ENCODE results near the gene WBP2NL.
"Not testable (repeated sequence)": the region's sequence is repeated elsewhere in the genome, so short reads cannot be mapped to it uniquely, and the experiment has no call there.

Gene WBP2NL

GRCh38 chr22:42035256-42035655 lies 36.7 kb downstream of the WBP2NL start:
- DNase-seq = no peak

DNA sequence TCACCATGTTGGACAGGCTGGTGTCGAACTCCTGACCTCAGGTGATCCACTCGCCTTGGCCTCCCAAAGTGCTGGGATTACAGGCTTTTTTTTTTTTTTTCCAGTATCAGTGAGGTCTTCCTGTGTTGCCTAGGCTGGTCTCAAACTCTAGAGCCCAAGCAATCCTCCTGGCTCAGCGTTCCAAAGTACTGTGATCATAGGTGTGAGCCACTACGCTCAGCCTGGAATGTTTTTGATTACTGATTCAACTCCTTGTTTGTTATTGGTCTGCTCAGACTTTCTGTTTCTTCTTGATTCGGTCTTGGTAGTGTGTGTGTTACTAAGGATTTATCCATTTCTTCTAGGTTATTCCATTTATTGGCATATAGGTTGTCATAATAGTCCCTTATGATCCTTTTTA lies 40.7 kb downstream of the WBP2NL start:
- DNase-seq = no peak

- no peak for DNase-seq
Measured at GRCh38 chr22:42041784-42042183, 43.2 kb downstream of the WBP2NL start.

GRCh38 chr22:42050641-42051180 lies 52.1 kb downstream of the WBP2NL start:
- no peak for DNase-seq

- DNase-seq = no peak
Measured at GRCh38 chr22:42052765-42053164, 54.2 kb downstream of the WBP2NL start.

DNA sequence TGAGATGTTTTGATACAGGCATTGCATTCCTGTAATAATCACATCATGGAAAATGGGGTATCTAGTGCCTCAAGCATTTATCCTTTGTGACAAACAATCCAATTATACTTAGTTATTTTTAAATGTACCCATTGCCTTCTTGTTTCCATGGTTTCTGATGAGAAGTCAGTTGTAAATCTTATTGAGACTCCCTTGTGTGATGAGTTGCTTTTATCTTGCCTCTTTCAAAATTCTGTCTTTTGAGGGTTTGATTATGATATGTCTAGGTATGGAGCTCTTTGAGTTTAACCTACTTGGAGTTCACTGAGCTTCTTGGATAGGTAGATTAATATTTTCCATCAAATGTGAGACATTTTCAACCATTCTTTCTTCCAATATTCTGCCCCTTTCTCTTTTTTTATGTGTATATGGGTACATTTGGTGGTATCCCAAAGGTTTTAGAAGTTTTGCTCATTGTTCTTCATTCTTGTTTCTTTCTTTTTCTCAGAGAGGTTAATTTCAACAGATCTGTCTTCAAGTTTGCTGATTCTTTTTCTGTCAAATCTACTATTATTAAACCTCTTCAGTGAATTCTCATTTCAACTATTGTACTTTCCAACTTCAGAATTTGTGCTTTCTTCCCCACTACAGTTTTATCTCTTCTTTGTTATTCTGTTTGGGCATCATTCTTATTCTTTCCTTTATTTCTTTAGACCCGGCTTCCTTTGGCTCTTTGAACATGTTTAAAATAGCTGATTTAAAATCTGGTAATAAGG lies 58.3 kb downstream of the WBP2NL start:
- DNase-seq = no peak

DNA sequence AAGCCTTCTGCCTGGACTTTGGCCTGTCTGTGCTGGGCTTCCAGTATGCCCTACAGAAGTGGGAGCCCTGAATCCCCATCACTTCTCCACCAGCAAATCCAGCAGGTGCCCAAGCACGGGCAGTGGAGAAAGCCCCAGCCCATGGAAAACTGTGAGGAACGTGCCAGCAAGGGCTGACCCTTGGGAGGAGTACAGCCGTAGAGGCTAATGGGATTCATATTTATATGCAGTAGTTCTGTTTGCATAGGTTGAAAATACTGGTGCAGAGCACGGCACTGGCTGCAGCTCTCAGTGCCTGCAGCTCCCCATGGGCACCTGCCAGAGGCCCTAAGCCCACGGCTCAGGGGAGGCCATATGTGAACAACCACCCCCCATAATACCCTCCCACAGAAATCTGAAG lies 61.9 kb downstream of the WBP2NL start:
- DNase-seq = no peak

- no peak for DNase-seq
Measured at GRCh38 chr22:42061041-42061440, 62.5 kb downstream of the WBP2NL start.

DNA sequence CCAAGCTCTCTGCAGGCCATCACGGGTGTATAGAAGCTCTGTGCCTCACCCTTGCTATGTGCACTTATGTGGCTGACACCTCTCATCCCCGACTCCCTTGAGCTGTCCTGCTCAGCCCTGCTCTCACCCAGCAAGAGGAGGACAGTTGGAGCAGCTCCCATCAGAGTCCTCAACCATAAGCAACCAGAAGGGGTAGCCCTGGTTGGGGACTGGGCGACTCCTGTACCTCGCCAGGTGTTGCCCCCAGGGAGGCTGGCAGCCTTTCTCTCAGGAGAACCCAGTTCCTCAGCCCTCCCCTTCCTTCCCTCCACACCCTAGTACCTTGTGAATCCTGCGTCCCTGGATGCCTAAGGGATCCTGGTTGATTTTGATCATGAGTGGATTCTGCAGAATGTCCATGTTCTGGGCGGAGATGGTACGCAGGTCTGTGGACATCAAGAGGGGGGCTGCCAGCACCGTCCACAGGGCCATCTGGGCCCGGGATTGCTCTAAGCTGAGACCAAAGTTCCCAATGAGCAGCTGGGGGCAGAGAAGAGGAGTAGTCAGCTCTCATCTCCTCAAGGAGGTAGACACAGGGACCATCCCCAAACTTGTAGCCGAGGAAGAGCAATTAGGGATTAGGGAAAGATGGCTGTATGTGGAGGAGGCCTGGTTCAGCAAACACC lies 64.0 kb downstream of the WBP2NL start:
- DNase-seq = no peak

GRCh38 chr22:42064629-42065028 lies 66.0 kb downstream of the WBP2NL start:
- DNase-seq = no peak

DNA sequence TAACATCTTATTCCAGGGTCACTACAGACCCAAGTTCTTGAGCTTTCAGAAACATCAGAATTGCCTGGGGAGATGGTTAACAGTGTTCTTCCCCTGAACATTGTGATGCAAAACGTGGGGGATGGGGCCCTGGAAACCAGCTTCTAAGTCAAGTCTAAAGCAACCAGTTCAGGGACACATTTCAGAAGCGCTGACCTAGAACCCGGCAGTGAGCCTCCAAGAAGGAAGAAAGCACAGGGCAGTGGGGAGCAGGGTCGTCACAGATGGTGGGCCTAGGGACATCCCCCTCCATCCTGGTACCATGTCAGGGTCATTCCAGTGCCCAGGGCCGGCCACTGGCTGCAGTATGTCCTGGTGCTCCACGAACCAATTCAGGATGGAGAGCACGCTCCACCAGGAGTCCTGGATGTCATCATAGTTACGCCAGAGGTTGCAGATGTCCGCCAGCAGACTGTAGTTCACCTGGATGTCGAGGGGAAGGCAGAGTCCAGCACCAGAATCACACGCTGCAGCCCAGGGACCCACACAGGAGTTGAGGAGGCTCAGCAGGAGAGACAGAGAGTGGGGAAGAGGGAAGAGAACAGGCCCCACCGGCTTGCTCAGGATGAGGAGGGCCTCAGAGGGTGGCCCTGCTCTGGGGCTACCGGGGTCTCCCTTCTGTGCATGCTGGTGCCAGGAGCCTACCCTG lies 67.0 kb downstream of the WBP2NL start:
- no peak for DNase-seq

DNA sequence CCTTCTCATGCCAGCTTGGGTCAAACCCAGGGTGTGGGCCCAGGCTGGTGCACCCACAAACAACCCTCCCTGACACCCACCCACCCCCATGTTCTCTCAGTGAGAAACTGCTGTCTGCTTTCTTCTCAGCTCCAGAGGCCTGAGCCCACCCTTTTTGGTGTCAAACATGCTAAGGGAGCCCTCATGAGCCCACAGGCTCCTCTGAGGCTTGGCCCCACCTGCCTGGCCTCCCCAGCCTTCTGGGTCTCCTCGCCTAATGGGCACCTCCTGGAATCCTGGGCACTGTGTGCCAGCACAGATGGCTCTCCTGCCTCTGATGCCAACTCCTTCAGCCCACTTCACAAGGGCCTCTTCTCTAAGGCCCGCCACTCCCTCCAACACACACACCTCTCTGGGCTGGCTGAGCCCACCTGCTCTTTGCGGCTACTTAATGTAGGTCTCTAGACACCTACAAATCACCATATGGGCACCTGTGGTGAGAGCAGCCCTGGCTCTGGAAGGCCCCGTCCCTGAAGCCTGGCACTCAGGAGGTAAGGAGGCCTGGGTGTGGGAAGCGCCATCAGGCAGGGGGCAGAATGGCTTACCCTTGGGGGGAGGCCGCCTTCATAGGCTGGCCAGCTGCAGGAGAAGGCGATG lies 67.7 kb downstream of the WBP2NL start:
- no peak for DNase-seq

- DNase-seq = no peak
Measured at GRCh38 chr22:42066937-42067336, 68.3 kb downstream of the WBP2NL start.

DNA sequence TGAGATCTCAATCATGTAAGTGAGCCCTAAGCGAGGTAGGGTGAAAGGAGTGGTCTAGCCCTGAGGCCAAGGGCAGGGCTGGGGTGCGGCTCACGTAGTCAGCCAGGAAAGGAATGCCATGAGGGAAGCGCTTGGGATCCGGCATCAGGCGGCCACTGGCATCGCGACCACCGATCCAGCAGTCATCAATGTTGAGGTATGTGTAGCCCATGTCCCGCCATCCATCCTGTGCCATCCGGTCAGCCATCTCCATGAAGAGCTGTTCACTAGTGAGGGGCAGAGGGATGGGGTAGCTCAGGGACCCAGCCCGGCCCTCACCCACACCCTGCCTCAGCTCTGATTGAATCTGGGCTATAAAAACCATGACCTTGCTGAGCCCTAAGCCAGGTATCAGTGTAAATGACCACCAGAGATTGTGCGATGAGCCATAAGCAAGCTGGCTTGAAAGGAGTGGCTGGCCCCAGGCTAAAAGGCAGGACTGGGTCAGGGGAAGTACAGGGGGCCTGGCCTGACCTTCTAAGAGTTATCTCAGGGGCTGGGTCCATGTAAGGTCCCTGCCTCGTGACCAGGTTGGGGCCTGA lies 69.2 kb downstream of the WBP2NL start:
- no peak for DNase-seq

DNA sequence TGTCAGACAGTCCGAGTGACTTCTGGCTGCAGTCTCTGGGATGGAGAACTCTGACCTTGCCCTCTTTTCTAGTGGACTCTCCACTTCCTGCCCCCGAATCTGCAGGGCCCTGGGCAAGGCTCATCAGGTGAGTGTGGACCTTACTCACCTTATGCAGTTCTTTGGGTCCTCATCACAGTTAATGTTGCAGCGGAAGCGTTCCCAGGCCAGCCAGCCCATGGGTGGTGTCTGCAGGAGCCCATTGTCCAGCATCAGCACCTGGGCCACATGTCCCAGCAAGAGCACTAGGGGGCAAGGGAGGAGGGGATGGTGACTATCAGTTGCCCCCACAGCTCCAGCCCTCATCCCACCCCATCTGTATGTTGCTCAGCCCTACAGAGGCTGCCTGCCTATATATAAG lies 69.7 kb downstream of the WBP2NL start:
- no peak for DNase-seq

DNA sequence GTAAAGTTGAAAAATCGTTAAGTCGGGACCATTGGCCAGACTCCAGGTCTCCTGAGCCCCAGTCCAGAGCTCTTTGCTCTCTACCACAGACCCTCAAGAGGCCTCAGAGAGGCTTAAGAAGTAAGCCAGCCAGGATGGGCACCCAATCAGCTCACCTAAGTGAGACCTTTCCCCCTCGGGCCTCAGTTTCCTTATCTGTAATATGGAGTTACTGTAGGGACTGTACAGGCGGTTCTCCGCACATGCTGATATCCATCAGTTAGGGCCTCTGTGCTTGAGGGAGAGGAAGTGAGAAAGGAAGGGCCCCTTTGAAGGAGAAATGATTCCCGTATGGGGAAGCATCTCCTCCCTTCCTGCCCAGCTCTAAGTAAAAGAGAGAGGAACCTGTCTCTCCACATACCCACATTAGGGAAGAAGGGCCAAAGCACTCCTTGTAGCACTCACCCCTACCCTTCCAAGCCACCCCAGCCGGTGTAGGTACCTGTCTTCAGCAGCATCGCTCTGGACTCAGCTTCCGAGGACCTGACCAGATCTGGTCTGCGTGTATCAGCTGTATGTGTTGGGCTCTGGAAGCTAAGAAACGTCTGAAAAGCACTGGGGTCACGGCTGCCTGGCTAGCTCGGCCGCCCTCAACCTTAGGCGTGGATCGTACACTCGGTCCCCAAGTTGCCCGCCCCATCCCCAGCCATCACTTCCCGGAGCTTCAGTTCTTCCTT lies 71.4 kb downstream of the WBP2NL start:
- DNase-seq = peak; percentile 32

DNA sequence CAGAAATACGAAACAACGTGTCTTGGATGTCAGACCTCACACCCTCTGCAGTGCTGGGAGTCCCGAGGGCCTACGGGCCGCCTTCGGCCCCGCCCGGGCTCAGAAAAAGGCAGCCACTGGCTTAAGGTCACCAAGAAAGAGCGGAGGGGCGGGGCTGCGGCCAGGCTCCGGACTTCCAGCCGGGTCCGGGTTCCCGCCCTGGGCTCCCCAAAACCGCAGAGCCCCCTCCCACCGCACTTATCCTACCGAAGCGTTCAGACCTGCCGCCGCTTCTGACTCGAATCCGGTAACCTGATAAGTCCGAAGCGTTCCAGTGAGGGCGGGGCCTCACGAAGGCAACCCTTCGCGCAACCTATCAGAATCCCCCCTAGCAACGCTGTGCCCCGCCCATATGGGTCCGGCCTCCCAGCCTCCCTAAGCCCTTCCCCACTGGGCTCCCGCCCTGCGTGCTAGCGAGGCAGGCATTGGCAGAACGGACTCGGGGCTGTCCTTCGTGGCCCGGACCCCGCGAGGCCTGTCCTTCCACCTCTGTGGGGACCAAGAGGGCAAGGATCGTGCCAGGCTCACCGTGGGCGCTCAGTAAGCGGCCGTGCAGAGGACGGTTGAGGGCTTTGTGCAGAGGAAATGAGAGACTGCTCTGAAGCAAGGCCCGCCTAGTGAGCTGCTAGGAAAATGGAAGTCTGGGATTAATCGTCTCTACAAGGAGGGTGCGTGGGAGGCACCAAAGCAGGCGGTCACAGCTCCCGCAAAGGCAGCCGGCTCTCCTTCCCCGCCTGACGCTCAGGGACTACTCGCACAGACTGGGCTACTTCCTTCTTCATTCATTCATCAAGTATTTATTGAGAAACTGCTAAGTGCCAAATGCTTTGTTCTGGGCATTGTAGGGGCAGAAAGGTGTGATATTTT lies 72.2 kb downstream of the WBP2NL start, which contains the start of gene NAGA:
Gene NAGA, minus strand, starts transcription at position 296 of the 906 bp plus-strand sequence. CDS start 515 bp downstream, outside the sequence.
- DNase-seq = peak; percentile 94

DNA sequence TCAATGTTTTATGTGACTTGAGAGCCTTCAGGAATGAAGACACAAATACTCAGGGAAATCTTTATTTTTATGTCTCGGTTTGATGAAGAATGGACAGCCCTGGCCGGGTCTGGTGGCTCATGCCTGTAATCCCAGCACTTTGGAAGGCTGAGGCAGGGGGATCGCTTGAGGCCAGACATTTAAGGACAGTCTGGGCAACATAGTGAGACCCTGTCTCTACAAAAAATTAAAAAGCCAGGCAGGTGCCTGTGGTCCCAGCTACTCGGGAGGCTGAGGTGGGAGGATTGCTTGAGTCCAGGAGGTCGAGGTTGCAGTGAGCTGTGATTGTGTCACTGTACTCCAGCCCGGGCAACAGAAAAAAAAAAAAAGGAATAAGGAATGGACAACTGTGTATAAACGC lies 72.9 kb downstream of the WBP2NL start:
- DNase-seq = not testable (repeated sequence)

GRCh38 chr22:42072606-42073330 lies 74.2 kb downstream of the WBP2NL start:
- no peak for DNase-seq

GRCh38 chr22:42073621-42074041 lies 75.0 kb downstream of the WBP2NL start:
- no peak for DNase-seq

Measured in NCI-H146 (cell line).